DND-41 (cell line): Measurements from ENCODE around the gene DCLRE1B.

Experiments
- ATAC-seq: fragments of 200-7000 bp; cut with Tn5 transposase; 3 replicates; pipeline ENCODE4 v1.9.1; 2021; ENCODE audit warnings: low read depth; ENCODE audit not compliant: insufficient read depth
- DNase-seq: peaks from one replicate; pipeline ENCODE4 v3.0.0-alpha.2; 2020
- H2AFZ ChIP-seq: 2 replicates; pipeline ENCODE4 v1.6.0; 2012; ENCODE audit warnings: low read depth, low read length
- H3K27ac ChIP-seq: 2 replicates; pipeline ENCODE4 v1.5.1; 2012; ENCODE audit warnings: low read length, inconsistent platforms
- H3K27me3 ChIP-seq: fragments of 200-600 bp; sonication (generic); 2 replicates; pipeline ENCODE4 v1.6.0; 2012; ENCODE audit warnings: low read length, mild to moderate bottlenecking, inconsistent platforms; ENCODE audit not compliant: insufficient read depth, poor library complexity
- H3K36me3 ChIP-seq: 2 replicates; pipeline ENCODE4 v1.5.1; 2012; ENCODE audit warnings: low read length, inconsistent platforms; ENCODE audit not compliant: insufficient read depth
- H3K4me1 ChIP-seq: 2 replicates; pipeline ENCODE4 v1.5.1; 2012; ENCODE audit warnings: mild to moderate bottlenecking, low read length; ENCODE audit not compliant: insufficient read depth
- H3K4me2 ChIP-seq: 2 replicates; pipeline ENCODE4 v1.6.0; 2012; ENCODE audit warnings: mild to moderate bottlenecking, moderate library complexity, low read length, inconsistent platforms; ENCODE audit not compliant: insufficient read depth
- H3K4me3 ChIP-seq, 2 experiments: fragments of 200-600 bp in 1 of 2; shearing (Covaris generic) in 1 of 2; 2 replicates each; pipeline ENCODE4 v1.5.1; 2012 to 2016; ENCODE audit warnings: inconsistent platforms in 2 of 2, low read length in 2 of 2, mild to moderate bottlenecking in 2 of 2, low read depth in 1 of 2, moderate library complexity in 1 of 2
- H3K79me2 ChIP-seq: 2 replicates; pipeline ENCODE4 v1.6.0; 2012; ENCODE audit warnings: low read length, inconsistent platforms; ENCODE audit not compliant: insufficient read depth
- H3K9ac ChIP-seq: 2 replicates; pipeline ENCODE4 v1.6.0; 2012; ENCODE audit warnings: low read depth, mild to moderate bottlenecking, inconsistent platforms, low read length, moderate library complexity
- H3K9me3 ChIP-seq: 2 replicates; pipeline ENCODE4 v1.5.1; 2012; ENCODE audit warnings: low read length, moderate library complexity, mild to moderate bottlenecking, inconsistent platforms; ENCODE audit not compliant: insufficient read depth, severe bottlenecking
- H4K20me1 ChIP-seq: 2 replicates; pipeline ENCODE4 v1.6.0; 2012; ENCODE audit warnings: low read length; ENCODE audit not compliant: insufficient read depth
- EZH2 ChIP-seq: IDR thresholded peaks from 3 replicates; pipeline ENCODE4 v1.6.1; 2012; ENCODE audit warnings: borderline replicate concordance, low read depth, mild to moderate bottlenecking, moderate library complexity, low read length, inconsistent platforms; ENCODE audit not compliant: severe bottlenecking
- TF ChIP-seq, protein P1 (sequence below): IDR thresholded peaks from 2 replicates; pipeline ENCODE4 v1.5.1; 2012; ENCODE audit warnings: borderline replicate concordance, low read length, moderate library complexity, mild to moderate bottlenecking; ENCODE audit not compliant: poor library complexity, severe bottlenecking; ENCODE audit errors: extremely low read depth

DCLRE1B gene

DNA sequence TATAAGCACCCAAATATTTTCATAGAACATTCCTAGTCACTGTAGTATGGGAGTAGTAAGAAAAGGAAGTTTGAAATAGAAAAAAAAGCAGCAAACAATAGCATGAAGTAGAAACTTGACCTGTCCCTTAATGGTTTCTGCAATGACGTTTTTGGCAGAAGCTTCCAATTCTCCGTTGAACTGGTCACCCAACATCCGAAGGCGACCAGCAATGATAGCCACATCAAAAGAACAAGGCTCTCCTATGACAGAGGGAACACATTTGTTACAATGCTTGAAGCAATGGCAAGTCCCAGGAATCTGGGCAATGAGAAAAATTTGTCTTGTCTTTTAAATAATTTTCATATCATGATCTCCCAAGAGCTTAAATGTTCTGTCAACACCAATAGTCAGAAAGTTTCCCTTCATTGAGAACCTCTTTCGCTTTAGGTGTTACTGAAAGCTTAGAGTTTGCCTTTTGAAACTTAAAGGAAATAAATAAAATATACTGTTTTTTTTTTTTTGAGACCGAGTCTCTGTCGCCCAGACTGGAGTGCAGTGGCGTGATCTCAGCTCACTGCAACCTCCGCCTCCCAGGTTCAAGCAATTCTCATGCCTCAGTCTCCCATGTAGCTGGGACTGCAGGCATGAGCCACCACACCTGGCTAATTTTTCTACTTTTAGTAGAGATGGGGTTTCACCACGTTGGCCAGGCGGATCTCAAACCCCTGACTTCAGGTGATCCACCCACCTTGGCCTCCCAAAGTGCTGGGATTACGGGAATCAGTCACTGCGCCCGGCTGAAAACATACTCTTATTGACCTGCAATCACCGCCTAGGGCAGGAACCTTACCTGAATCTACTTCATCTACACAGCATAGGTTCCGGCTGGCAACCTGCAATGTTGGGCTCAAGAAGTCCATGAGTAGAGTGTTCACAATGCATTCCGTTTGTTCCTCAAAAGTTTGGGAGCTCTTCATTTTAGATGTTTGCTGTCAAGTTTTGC lies 18.4 kb upstream of the DCLRE1B start:
- DNase-seq, result no peak
- H3K79me2 ChIP-seq, result no peaks in the 10 kb centered on the region

DNA sequence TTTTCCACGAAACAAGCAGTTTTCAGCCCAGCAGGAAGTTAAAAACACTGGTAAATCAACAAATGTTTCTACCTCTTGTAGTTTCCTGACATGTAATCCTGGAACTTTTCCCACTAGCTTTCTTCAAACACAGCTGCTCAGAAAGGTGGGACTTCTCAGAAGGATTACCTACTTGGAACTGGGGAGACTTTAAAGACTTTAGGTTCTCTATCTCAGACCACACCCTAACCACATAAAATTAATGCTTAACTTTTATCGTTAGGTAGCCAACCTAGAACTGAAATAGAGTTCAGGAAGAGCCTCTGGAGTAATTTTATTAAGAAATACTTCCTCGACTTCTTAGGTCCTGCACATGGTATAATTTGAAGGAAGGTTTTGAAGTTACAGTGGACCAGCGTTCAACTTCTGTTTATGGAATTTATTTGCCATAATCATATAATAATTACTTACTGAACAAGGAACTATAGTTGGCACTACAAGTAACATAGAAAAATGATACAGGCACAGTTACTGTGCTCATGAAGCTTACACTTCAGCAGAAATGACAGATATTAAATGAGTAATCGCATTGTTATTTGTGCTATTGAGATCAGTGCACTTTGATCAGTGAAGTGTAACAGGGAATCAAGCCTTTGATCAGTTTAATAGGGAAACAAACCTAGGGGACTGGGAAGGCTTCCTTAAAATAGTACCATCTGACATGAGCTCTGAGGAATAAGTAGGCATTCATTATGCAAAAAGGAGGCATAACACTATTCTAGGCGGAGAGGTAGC lies 17.5 kb upstream of the DCLRE1B start, which contains the start of gene BCL2L15:
BCL2L15 (minus strand) TSS at position 180 of the 774 bp plus-strand sequence. CDS start 206 bp downstream, outside the sequence.
- H3K27me3 ChIP-seq, result no peaks in the 10 kb centered on the region
- DNase-seq, result no peak
- no peak within 1 kb of the TSS for H3K27ac ChIP-seq

More for the DNA sequence above, 18.4 kb upstream of the DCLRE1B start:
- H3K36me3 ChIP-seq, result no peaks in the 10 kb centered on the region
- H3K27me3 ChIP-seq, result no peaks in the 10 kb centered on the region
- H3K9ac ChIP-seq, result no peak overlapping the region
- H3K9me3 ChIP-seq, result no peaks in the 10 kb centered on the region
- H3K4me3 ChIP-seq, result no peak overlapping the region
- peaks cover 5% of the 10 kb centered on the region; the same call in 1 of the 2 replicates for H3K4me1 ChIP-seq
- no peak overlapping the region for H2AFZ ChIP-seq
- no peak for ATAC-seq
- H3K4me2 ChIP-seq, result no peak overlapping the region
- no peaks in the 10 kb centered on the region for H4K20me1 ChIP-seq
- no peak for TF ChIP-seq EZH2
- TF ChIP-seq, protein P1, sequence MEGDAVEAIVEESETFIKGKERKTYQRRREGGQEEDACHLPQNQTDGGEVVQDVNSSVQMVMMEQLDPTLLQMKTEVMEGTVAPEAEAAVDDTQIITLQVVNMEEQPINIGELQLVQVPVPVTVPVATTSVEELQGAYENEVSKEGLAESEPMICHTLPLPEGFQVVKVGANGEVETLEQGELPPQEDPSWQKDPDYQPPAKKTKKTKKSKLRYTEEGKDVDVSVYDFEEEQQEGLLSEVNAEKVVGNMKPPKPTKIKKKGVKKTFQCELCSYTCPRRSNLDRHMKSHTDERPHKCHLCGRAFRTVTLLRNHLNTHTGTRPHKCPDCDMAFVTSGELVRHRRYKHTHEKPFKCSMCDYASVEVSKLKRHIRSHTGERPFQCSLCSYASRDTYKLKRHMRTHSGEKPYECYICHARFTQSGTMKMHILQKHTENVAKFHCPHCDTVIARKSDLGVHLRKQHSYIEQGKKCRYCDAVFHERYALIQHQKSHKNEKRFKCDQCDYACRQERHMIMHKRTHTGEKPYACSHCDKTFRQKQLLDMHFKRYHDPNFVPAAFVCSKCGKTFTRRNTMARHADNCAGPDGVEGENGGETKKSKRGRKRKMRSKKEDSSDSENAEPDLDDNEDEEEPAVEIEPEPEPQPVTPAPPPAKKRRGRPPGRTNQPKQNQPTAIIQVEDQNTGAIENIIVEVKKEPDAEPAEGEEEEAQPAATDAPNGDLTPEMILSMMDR, result no peak
- no peak overlapping the region for H3K27ac ChIP-seq

DNA sequence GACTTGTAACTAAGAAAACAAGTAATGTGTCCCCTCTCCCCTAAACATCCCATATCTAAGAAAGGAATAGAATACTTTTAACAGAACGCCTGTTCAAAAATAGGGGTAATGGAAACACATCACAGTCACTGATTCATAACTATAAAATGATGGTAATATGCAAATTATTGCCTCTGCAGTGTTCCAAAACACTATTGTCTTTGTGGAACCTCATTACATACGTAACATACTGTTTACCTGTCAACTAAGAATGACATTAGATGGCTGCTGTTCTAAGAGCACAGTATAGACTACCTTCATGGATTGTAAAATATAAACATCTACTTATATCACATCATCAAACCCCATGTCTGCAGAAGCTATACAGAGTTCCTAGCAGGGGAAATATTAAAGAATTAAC lies 14.3 kb upstream of the DCLRE1B start:
- 0 out of 2 replicates have a peak, but pooled peaks cover 3% of the 10 kb centered on the region for H3K4me1 ChIP-seq
- H3K4me3 ChIP-seq, result no peak overlapping the region
- no peak overlapping the region for H3K9ac ChIP-seq
- no peak overlapping the region for H3K4me2 ChIP-seq
- no peak overlapping the region for H3K27ac ChIP-seq
- DNase-seq, result no peak
- H4K20me1 ChIP-seq, result no peaks in the 10 kb centered on the region
- H3K36me3 ChIP-seq, result peaks cover 20% of the 10 kb centered on the region
- no peaks in the 10 kb centered on the region for H3K27me3 ChIP-seq
- no peak for ATAC-seq
- H3K79me2 ChIP-seq, result no peaks in the 10 kb centered on the region
- no peaks in the 10 kb centered on the region for H3K9me3 ChIP-seq
- TF ChIP-seq EZH2, result no peak
- TF ChIP-seq, protein P1, result no peak
- no peak overlapping the region for H2AFZ ChIP-seq

More for the DNA sequence above, 17.5 kb upstream of the DCLRE1B start, which contains the start of gene BCL2L15:
- Histone ChIP-seq H4K20me1 (no peaks in the 10 kb centered on the region), H2AFZ (no peak within 1 kb of the TSS), H3K4me2 (no peak within 1 kb of the TSS), H3K9ac (no peak within 1 kb of the TSS), H3K79me2 (no peaks in the 10 kb centered on the region), H3K4me3 (no peak within 1 kb of the TSS), H3K4me1 (0 out of 2 replicates have a peak, but pooled peaks cover 3% of the 10 kb centered on the region), H3K9me3 (no peaks in the 10 kb centered on the region), H3K36me3 (no peaks in the 10 kb centered on the region)
- TF ChIP-seq, protein P1, result no peak
- no peak for TF ChIP-seq EZH2
- ATAC-seq, result no peak
